C4-2B (cell line): ENCODE measurements around the gene GGCX.

Experiments used
- CTCF ChIP-seq: fragments of 450-650 bp; conservative IDR thresholded peaks from 2 replicates; pipeline ENCODE4 v1.5.1; 2017; ENCODE audit warnings: mild to moderate bottlenecking
- ZFX ChIP-seq: fragments of 450-650 bp; IDR thresholded peaks from 2 replicates; pipeline ENCODE4 v1.6.1; 2017

- TF ChIP-seq CTCF = no peak
- TF ChIP-seq ZFX = no peak
Measured at GRCh38 chr2:85496436-85496835, 64.9 kb downstream of the GGCX start.
